ENCODE results near the gene VTA1.
"Not testable (repeated sequence)": the region's sequence is repeated elsewhere in the genome, so short reads cannot be mapped to it uniquely, and the experiment has no call there.

VTA1 gene

GRCh38 chr6:142146828-142147662, at the start of gene VTA1, which contains the start of gene NMBR:
Gene VTA1 (plus strand): TSS chr6:142147263. CDS start chr6:142147288, 25 bp downstream.
Gene NMBR (minus strand): TSS chr6:142147122. CDS start chr6:142088658, 58,464 bp downstream.
- DNase-seq: peak; percentile 93

- DNase-seq: not testable (repeated sequence)
These were observed 42.2 kb upstream of the VTA1 start for GRCh38 chr6:142104820-142105219.

DNA sequence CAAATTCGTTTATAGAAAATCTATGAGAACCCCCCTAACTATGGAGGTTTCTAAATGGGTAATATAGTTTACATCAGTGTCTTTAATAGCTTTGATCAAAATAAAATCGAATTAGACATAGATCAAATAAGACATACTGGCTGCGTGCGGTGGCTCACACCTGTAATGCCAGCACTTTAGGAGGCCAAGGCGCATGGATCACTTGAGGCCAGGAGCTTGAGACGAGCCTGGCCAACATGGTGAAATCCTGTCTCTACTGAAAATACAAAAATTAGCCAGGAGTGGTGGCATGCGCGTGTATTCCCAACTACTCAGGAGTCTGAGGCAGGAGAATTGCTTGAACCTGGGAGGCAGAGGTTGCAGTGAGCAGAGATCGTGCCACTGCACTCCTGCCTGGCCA, 36.2 kb upstream of the VTA1 start:
- not testable (repeated sequence) for DNase-seq

- DNase-seq: peak; percentile 65
These were observed 34.5 kb upstream of the VTA1 start for GRCh38 chr6:142112451-142113061.

- DNase-seq: no peak
These were observed 29.7 kb upstream of the VTA1 start for GRCh38 chr6:142117366-142117765.

GRCh38 chr6:142118328-142118727, 28.7 kb upstream of the VTA1 start:
- no peak for DNase-seq

DNA sequence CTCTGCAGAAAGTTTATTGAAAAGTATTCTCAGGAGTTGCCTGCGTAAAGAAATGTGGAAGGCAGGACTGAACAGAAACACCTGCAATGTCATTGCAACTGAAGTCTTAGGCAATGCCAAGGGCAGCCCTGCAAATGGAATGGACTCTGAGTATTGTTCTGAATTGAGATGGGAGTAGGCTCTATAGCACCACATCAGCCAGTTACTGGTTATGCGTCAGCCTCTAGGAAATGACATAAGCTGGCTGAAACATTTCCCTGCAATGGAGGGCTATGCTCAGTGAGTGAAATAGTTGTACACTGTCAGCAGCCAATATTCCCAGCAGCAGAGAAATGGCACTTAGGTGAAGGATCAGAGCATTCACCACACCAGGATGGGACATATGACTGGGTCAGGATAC, 28.1 kb upstream of the VTA1 start:
- no peak for DNase-seq

GRCh38 chr6:142121342-142121741, 25.7 kb upstream of the VTA1 start:
- no peak for DNase-seq

DNA sequence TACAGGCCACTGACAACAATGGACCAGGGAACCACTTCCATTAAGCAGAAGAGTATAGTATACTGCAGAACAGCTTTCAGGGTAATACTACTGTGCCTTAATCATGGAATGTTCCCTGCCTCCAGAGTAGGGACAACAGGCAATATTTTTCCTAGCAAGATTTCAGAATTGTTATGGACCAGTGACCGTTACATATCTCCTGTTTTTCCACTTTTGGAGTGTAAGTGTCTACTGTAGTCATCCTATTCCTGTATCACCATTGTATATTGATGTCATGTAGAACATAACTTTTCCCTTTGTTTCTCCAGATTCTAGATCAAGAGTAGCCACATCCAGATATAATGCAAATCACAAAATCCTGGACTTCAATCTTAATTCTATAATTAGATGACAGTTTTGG, 16.2 kb upstream of the VTA1 start:
- DNase-seq: no peak

DNA sequence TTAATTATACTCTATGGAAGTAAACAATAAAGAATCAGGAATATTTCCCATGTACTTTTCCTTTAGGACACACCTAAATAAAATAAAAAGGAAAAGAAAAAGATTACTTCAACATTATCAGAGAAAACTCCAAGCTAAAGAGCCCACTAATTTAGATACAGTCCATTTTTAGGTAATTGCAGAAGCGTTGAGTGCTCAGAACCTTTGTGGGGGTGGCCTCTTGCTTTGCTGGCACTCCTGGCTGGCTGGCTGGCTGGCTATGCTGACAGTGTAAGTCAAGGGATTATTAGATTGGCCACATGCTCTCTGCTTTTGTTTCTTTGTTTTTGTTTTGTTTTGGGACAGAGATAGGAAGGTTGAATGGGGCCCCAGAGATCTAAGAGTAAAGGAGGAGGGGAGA, 14.4 kb upstream of the VTA1 start, which contains the start of gene GJE1:
GJE1 (plus strand) TSS at position 301 of the 400 bp plus-strand sequence. CDS start 234 bp downstream, outside the sequence.
- no peak for DNase-seq

DNA sequence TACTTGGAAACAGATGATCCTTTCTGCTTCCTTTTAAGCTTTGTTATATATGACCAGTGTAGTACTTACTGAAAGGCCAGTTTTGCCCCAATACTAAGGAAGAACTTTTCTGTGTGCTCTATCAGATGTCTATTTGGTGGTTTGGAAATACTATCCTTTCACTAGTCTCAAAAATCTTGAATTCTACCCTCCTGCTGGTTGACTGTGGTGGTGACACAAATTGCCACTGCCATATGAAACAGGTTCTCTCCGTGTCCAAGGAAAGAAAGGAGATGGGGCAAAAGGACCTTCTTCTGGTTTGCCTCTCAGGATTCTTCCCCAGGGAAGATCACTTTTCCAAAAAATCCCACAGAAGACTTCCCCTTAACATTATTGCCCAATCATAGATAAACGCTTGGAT, 8.2 kb upstream of the VTA1 start:
- DNase-seq: no peak

DNA sequence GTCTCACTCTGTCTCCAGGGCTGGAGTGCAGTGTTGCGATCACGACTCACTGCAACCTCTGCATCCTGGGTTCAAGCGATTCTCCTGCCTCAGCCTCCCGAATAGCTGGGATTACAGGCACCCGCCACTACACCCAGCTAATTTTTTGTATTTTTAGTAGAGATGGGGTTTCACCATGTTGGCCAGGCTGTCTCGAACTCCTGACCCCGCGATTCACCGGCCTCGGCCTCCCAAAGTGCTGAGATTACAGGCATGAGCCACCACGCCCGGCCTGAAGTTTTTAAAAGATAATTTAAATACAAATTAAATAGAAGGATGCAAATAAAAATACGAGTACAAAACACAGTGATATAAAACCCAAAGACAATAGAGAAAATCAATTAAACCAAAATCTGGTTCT, 5.5 kb upstream of the VTA1 start:
- DNase-seq: not testable (repeated sequence)

DNA sequence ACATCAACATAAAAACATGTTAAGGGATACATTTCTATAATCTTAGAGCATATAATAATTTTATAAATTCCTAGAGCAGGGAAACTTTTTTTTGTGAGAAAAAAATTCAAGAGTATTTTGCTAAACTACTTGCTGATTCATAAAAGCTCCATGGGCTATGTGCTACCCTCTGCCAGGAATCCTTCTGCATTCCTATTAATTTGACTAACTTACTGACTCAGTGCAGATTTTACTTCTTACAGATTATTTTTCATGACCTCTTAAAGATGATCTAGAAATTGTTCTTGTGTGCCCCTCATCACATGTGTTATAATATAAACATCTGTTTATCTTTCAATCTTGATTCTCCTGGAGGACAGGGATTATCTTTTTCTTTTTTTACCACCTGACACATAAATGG, 5.7 kb downstream of the VTA1 start:
- DNase-seq: no peak

GRCh38 chr6:142153196-142153595, 6.1 kb downstream of the VTA1 start:
- DNase-seq: no peak

GRCh38 chr6:142154336-142154735, 7.3 kb downstream of the VTA1 start:
- no peak for DNase-seq

DNA sequence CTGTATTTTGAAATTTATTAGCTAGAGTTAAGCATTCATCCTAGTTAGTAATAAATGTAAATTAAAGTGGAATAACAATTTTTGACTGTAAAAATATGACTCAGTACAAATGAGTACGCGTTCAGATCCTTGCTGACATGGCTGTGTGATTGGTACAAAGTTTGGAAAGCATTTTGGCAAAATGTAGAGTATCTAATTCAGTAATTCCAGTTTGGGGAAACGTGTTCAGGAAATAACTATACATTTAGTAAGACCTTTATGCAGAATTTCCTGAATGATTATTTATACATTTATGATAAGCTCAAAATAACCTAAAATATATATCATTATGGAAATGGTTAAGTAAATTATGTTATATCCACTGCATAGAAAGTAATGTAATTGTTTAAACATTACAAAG, 8.0 kb downstream of the VTA1 start:
- no peak for DNase-seq

DNA sequence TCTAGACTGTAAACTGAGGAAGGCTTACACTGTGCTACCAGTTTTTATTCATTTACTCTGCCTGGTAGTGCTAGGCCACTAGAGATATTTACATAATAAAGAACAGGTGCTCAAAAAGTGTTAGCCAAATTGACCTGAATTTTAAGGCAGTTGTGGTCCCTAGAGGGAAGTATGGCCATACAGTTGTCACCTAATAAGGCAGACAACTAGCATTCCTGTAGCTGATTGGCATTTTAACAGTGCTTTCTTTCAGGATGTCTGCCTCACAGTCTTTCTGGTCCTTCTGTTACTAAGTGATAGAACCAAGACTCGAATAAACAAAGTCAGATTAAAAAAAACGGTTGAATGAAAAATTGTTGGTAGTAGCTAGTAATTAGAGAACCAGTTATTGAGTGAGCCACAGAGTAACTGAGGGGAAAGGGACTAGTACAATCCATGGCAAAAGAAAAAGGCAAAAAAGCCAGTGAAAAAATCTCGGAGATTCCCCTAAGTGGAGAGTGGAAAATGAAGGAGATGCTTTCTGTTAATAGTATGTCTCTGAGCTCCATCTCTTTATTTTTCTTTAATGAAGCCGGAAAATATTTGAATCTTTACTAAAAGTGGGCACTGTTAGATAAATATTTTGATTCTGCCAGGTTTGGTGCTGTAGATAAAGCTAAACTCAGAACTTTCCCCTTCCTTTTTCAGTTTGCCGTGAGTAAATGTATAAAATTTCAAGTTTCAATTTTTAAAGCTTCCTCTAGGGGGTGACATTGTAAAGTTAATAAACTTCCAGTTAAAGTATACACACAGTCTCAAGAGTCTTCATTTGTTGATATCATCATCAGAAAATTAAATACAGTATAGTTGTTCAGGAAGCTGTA, 9.1 kb downstream of the VTA1 start:
- no peak for DNase-seq

DNA sequence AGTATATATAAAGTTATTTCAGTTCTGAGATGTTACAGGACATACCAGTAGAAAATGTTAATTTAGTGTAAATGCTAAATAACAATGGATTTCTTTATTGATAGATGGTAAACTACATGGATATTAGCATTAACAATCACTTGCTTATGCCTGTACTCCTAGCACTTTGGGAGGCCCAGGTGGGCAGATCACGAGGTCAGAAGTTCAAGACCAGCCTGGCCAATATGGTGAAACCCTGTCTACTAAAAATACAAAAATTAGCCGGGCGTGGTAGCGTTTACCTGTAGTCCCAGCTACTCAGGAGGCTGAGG, 9.7 kb downstream of the VTA1 start:
- DNase-seq: not testable (repeated sequence)

GRCh38 chr6:142162780-142163179, 15.7 kb downstream of the VTA1 start:
- no peak for DNase-seq

- no peak for DNase-seq
These were observed 18.2 kb downstream of the VTA1 start for GRCh38 chr6:142165227-142165626.

- no peak for DNase-seq
These were observed 20.0 kb downstream of the VTA1 start for GRCh38 chr6:142167071-142167470.

DNA sequence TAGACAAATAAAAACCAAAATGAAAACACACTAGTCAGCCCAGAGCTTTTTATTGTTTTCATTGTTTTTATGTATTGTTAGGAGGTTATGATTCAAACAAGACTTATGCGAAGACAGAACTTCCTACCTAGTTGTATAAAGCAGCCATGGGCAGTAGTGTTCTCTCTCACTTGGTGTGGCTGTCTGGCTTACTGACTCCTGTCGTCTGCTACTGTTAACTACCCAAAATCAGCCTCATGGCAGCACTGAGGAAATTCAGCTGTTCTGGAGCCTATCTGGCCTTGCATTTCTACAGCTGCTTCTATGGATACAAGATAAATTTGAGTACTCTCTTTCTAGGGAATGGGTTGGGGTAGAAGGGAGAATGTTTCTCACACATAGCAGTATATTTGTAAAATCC, 20.4 kb downstream of the VTA1 start:
- DNase-seq: no peak

GRCh38 chr6:142171351-142171750, 24.3 kb downstream of the VTA1 start:
- no peak for DNase-seq

DNA sequence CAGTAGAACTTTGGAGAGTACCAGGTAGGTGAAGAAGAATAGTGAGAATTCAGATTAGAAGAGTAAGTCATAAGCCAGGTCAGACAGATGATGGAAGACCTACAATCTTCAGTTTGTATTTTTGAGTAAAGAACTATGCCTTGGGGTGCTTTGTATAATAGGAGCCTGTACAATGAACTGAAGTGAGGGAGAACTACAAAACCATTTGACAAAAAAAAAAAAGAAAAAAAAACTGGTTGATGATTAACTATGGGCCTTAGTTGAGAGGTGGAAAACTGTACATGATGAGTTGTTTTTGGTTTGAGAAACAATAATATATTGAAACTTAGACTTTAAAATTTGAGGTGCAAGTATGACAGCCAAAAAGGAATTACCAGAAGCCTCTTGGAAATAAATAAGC, 25.7 kb downstream of the VTA1 start:
- DNase-seq: no peak

Measured in activated CD4-positive, CD25-positive, alpha-beta regulatory T cell treated with anti-CD3 and anti-CD28 coated beads, Interleukin-2, amount 50 U/mL, for 72 hours (primary cell).